GM18951 (cell line): Measurements from ENCODE around the gene DSTN.

Source experiments
- POLR2A ChIP-seq: IDR thresholded peaks from 4 replicates; pipeline ENCODE4 v1.6.1; 2011; ENCODE audit warnings: mild to moderate bottlenecking; ENCODE audit not compliant: insufficient read length, insufficient read depth; ENCODE audit errors: extremely low read depth
- in situ Hi-C: fragments of 300-500 bp; cut with MboI; formaldehyde crosslinking; loops from one replicate; pipeline ENCODE4 v1.12.0; 2022; ENCODE audit warnings: low sequenced_read_pairs, mixed read lengths, inconsistent platforms; ENCODE audit not compliant: unreplicated experiment

DSTN gene

DNA sequence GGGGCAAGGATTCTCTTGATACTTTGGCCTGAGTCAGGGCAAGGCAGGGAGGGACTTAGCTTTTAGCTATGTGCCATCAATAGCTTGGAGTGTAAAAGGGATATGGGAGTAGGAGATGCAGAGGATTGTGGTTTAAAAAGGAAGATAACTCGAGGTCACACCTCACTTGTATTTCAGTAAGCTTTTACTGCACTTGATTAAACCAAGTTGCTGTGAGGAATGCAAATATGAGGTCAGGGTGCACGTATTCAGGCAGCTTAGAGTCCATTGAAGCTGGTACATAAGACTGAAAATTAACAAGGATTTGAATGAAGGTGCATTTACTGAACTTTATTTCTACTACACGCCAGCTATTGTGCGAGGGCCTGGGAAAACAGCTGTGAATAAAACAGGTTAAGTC lies 32.1 kb downstream of the DSTN start:
- TF ChIP-seq POLR2A: no peak
- in situ Hi-C loops: no loop called here

DNA sequence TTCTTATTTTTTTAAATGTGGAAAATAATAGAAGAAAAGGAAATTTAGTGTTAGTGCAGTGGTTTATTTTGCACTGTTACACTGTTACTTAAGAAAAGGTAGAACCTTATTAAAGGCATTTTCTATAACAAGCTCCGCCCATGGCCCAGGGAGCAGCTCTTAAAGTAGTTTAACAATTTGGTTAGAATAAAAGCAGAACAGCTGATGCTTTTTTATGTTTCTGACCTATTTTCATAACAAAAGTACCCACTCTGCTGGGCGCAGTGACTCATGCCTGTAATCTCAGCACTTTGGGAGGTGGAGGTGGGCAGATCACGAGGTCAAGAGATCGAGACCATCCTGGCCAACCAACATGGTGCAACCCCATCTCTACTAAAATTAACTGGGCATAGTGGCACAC lies 32.6 kb downstream of the DSTN start:
- no peak for TF ChIP-seq POLR2A
- in situ Hi-C loops: no loop called here

DNA sequence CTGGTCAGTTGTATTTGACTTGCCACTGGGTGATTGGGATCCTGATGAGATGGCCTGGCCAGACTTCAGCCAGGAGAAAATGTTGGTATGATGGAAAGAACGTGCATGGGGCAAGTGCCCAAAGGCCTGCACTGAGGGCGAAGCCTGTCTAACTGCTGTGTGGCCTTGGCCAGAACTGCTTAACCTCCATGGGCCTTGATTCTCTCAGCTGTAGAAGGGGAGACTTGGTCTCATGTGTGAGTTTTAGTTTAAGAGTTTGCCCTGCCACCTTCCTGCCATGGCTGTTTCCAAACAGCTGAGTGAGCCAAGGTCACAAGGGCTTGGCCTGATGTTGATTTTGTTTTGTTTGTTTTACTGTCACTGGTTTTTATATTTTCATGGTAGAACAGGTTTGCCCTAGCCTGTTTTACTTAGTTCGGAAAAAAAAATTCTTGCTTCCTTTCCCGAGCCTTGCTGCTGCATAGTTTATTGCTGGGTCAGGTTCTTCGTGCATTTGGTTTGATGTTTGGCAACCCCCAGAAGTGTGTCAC lies 35.3 kb downstream of the DSTN start:
- no peak for TF ChIP-seq POLR2A
- in situ Hi-C loops: no loop called here

DNA sequence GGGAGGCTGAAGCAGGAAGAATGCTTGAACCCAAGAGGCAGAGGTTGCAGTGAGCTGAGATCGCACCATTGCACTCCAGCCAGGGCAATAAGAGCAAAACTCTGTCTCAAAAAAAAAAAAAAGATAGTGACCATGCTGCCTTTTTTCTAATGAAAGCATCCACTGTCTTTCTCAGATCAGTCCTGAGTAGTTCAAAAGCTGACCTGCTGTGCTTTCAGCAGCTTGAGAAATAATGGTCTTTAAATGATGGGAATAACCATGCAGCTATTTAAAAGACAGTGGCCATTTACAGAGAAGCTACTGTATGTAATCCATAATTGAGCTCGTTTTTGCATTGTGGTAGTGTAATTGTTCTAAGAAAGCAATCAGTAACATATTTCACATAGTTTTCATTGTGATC lies 36.1 kb downstream of the DSTN start:
- in situ Hi-C loops: no loop called here
- TF ChIP-seq POLR2A: no peak

DNA sequence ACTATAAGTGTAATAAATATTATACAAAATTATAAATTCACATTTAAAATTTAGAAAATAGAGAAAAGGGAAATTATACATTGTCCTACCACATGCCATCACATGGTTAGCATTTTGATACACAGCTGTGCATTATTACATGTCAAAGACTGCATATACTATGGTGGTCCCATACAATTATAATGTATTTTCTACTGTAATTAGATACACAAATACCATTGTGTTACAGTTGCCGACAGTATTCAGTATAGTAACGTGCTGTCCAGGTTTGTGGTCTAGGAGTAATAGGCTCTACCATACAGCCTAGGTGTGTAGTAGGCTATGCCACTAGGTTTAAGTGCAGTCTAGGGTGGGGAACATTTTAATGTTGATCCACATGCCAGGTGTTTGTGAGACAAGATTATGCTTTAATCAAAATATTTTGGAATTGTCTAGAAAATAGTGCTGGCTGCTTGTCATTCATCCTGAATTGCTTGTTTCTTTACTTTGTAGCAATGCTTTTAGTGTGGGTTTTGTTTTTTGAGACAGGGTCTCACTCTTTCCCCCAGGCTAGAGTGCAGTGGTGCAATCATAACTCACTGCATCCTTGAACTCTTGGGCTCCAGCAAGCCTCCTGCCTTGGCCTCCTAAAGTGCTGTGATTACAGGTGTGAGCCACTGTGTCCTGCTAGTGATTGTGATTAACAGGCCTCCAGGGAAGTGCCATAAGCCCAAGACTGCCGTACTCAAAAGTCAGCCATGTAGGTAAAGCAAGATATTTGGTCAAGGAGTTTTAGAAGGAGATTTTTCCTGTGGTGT lies 39.0 kb downstream of the DSTN start:
- in situ Hi-C loops: no loop called here
- no peak for TF ChIP-seq POLR2A

DNA sequence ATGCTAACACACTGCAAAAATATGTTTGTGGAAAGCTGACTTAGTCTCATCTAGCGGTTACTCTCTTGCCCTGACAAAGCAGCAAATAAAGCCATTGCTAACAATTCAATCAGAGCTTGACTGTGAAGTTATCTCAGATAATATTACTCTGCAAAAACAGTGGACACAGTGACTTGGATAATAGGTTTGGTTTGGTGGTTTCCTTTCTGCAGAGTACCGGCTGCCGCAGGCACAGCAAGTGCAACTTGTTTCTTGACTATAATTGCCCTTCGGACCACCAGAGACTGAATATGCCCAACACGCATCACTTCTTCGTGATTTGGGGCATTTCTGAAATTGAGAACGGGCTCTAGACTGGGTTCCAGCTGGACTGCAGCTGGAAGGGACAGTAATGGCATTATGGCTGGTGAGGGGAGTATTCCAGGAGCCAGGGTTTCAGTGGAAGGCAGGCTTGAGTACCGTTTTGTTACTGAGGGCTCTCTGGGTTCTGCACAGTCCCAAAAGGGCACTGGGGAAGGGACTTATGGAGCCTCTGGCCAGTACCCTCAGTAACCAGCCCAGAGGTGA lies 40.0 kb downstream of the DSTN start:
- in situ Hi-C loops: no loop called here

DNA sequence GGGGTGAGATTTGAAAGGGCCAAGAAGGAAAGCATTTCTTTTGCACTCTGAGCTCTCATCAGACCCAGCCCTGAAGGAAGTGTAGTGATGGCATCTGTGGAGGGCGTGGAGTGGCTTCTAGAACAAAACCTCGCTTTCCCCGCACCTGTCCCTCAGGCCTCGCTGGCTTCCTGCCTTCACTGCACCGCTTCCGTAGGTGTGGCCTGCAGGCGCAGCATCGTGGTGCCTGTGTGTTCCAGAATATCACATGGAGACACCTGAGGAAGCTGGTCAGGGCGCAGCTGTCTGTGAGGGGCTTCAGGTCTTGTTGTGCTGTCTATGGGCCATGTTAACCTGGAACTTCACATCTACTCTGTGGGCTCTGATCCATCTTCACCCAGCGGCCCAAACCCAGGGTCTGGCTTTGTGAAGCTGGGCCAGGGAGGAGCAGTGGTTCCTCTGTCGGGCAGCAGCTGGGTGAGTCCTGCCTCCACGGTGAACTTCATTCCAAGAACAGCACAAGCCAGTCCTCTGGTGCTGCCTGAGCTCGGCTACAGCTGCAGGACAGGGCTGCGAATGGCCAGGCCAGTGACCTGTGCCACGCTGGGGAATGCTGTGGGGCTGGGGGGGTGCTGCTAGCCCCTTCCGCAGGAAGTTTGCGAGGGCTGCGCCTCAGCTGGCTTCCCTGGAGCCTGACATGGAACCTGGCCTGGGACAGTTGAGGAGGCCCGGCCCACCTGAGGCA lies 40.9 kb downstream of the DSTN start:
- in situ Hi-C loops: no loop called here
- TF ChIP-seq POLR2A: no peak

More for the DNA sequence above, 40.0 kb downstream of the DSTN start:
- no peak for TF ChIP-seq POLR2A

DNA sequence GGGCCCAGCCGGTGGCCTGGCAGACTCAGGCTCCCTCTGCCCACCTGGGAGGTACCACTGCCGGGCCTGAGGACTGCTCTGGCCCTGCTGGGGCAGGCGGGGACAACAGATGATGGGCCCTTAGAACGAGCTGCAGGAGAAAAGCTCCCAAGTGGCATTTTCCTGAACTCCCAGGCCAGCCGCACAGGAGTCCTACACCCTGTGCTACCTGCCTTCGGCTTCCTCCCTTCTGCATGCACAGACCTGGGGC lies 41.3 kb downstream of the DSTN start:
- in situ Hi-C loops: no loop called here
- TF ChIP-seq POLR2A: no peak

DNA sequence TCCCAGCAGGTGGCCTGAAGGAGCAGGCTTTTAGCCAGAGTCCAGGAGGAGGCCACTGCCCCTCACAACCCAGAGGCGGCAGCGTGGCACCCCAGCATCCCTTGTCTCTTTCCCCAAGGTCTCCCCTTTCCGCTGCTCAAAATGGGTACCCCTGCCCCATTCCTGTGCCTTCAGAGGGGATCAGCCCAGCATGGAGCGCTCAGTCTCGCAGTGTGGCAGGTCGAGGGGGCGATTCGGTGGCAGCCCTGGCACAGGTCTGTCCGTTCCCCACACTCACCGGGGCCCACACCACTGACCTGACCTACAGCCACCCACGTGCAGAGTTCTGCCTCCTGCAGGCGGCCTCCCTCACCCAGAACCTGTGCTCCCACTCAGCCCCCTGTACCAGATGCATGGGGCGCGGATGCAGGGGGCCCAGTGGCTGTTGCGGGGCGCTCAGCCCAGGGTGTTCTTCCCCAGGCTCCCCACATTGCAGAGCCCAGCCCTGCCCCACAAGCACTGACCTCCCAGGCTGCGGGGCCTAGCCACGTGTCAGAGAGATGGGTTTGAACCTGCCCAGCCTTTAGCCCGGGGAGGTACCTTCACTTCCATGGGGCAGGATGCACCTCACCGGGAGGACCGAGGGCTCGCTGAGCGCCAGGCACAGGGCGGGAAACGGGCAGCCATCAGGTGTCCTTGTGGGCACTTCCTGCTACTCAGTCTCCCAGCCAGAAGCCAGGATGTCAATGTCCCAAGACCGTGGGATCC lies 41.8 kb downstream of the DSTN start:
- TF ChIP-seq POLR2A: no peak
- in situ Hi-C loops: no loop called here

DNA sequence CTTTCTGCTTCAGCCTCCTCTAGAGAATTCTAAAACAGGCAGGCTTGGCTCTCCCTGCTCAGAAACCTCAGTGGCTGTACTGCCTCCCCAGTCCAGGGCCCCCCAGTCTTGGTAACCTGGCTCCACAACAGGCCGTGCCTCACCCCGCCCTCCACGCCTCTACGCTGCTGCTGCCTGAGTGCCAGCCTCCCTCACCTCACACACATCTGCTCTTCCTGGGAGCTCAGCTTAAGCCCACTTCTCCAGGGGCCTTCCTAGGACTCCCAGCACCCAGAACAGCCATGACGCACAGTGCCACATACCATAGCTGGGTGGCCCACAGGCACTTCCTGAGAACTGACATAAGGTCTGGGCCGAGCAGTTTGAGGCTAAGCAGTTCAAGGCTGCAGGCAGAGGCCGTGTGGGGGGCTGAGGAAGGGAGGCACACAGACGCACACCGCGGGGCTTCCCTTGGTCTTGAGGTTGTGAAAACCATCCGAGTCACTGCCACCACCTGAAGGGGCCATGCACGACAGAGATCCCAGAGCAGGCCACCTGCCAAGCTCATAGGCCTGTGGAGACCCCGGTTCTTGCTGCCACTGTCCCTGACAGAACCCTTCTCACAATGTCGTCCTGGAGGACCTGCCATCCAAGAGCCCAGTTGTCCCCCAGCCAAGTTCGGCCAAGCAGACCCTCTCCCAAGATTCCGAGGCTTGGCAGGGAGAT lies 42.6 kb downstream of the DSTN start:
- no peak for TF ChIP-seq POLR2A
- in situ Hi-C loops: no loop called here

DNA sequence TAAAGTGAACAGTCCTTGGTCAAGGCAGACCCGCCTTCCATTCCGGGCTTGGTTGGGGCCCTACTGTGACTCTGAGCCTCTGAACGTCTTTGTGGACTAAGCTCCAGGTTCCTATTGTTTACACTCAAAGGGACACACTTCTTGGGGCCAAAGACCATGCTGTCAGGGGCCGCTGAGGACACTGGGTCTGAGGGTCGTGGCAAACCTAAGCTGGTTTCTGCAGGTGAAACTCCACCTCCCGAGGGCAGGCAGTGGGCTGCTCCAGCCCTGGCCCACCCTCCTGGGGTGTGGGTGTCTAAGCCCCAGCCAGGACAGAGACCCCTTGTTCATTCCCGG lies 43.1 kb downstream of the DSTN start:
- no peak for TF ChIP-seq POLR2A
- in situ Hi-C loops: no loop called here

DNA sequence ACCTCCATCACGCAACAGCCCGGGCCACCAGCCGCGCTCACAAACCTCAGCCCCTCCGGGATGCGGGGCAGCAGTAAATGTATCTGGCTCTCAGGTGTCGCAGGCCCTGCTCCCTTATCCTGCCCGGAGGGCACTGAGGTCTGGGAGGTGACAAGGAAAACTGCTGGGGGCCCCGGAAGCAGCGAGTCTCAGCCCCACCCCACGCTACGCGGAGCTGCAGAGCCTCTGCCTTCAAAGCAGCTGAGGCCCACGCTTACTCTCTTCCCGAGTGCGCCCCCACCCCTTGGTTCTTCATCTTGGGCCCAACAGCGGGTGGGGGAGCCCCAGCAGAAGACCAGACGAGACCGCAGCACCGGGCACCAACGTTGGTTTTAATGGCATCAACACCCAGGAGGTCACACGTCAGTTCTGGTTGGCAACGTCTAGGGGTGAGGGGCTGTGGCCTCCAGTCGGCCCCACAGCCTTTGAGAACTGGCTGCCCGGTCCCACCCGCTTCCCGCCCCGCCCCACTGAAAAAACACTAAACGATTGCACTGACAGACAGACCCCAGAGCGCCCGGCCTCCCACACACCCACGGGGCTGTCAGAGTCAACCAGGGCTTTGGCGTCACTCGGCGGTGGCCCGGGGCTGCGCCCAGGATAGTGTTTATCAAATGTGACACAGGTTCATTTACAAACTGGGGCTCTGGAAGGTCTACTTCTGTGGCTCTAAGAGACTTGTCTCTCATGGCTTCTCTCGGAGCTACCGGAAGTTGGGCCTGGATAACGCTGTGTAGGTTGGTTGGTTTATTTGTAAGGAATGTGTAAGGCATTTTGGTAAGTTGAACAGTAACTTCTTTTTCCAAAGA lies 43.7 kb downstream of the DSTN start:
- in situ Hi-C loops: no loop called here
- TF ChIP-seq POLR2A: no peak

DNA sequence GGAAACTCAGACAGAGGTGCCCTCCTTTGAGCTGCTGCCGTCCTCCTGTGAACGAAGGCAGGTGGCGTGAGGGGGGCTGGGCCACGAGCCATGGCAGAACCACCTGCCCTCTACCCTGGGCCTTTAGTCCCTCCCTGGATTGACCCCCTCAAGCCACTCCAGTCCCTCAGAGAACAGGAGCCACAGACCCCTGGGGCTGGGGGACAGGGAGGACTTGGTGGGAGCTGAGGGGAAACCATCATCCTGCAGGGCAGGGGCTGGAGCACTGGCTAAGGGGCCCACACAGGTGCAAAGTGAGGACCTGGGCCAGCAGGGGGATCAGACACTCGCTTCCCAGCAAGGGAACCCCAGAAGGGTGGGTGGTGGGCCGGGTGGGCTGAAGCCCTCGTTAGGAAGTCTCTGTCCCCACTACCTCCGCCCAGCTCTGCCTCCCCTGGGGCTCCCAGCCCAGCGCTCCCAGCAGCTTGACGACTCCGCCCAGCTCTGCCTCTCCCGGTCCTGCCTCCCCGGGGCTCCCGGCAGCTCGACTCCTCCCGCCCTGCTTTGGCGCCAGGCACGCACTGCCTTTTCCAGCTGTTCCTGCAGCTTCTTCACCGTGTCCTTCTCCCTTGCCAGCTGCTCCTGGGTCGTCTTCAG lies 44.4 kb downstream of the DSTN start:
- in situ Hi-C loops: no loop called here
- TF ChIP-seq POLR2A: no peak
